Tibial nerve (tissue), 4 donors: ENCODE measurements around the gene GSTP1. TPM values are rescaled to one million over a fixed set of nuclear protein-coding genes. Genes with fewer than 3 reads are reported as not detected.

Experiments
- DNase-seq, 2 donors: peaks; one replicate each; pipeline ENCODE4 v3.0.0-alpha.2; 2019; ENCODE audit warnings: low spot score in 2 of 2
- H3K27ac ChIP-seq, 4 donors: fragments of 200-600 bp; sonication (generic) in 3 of 4; one replicate each; pipeline ENCODE4 v1.5.1; 2017 to 2019; ENCODE audit warnings: mild to moderate bottlenecking in 1 of 4
- H3K27me3 ChIP-seq, 2 donors: fragments of 200-600 bp; sonication (generic) in 1 of 2; one replicate each; pipeline versions ENCODE4 v1.5.1 to v1.6.0; 2017 to 2019
- H3K36me3 ChIP-seq, 3 donors: fragments of 200-600 bp; sonication (generic); one replicate each; pipeline ENCODE4 v1.5.1; 2018 to 2019
- H3K4me1 ChIP-seq, 4 donors: fragments of 200-600 bp; sonication (generic) in 3 of 4; one replicate each; pipeline ENCODE4 v1.5.1; 2017 to 2019
- H3K4me3 ChIP-seq, 4 donors: fragments of 200-600 bp; sonication (generic) in 3 of 4; one replicate each; pipeline ENCODE4 v1.5.1; 2017 to 2019; ENCODE audit warnings: mild to moderate bottlenecking in 1 of 4, moderate library complexity in 1 of 4
- H3K9me3 ChIP-seq, 4 donors: fragments of 200-600 bp; sonication (generic) in 3 of 4; one replicate each; pipeline ENCODE4 v1.5.1; 2017 to 2019
- CTCF ChIP-seq, 5 experiments: fragments of 200-600 bp in 3 of 5; fragments of 450-650 bp in 2 of 5; sonication (generic) in 3 of 5; IDR thresholded peaks; one replicate each; pipeline ENCODE4 v1.5.1; 2016 to 2019; ENCODE audit warnings: antibody characterized with exemption in 5 of 5, mild to moderate bottlenecking in 3 of 5, moderate library complexity in 2 of 5
- EP300 ChIP-seq, 2 donors: sonication (generic); formaldehyde crosslinking; IDR thresholded peaks; one replicate each; pipeline ENCODE4 v1.6.1; 2017; ENCODE audit warnings: antibody characterized with exemption in 2 of 2, mild to moderate bottlenecking in 1 of 2
- POLR2A ChIP-seq, 2 donors: fragments of 450-650 bp; IDR thresholded peaks; one replicate each; pipeline ENCODE4 v1.6.1; 2017; ENCODE audit warnings: antibody characterized with exemption in 2 of 2, mild to moderate bottlenecking in 2 of 2, moderate library complexity in 2 of 2
- WGBS, 2 donors: methylation state at CpG; one replicate each; pipeline ENCODE4 v1.1.5; 2018; 5-methylcytosine and 5-hydroxymethylcytosine counted together
- total RNA-seq, 4 donors: library from RNA; depleted of rRNA; stranded (reverse); fragments of >200 nt; gene quantifications; one replicate each; pipeline ENCODE4 v1.1.0, GENCODE V29; 2016

Gene GSTP1
- total RNA-seq, 4 donors from 2014 or later: 631 to 1,055 (median 774) TPM

- Histone ChIP-seq H3K4me1 (peaks cover 0 to 8% (median 0%) of the 10 kb centered on the region in 4 donors), H3K27me3 (no peaks in the 10 kb centered on the region), H3K9me3 (no peaks in the 10 kb centered on the region), H3K27ac (no peak overlapping the region), H3K36me3 (no peaks in the 10 kb centered on the region), H3K4me3 (no peak overlapping the region)
- DNase-seq: no peak
- 88 to 91% methylated on average over 4 of the region's 4 CpGs for WGBS, 2 donors
- TF ChIP-seq CTCF (IDR thresholded peaks at IDR 0.05) (no peak), EP300 (IDR thresholded peaks at IDR 0.05) (no peak), POLR2A (IDR thresholded peaks at IDR 0.05) (no peak)
Observed at GRCh38 chr11:67564230-67564629, 19.4 kb upstream of the GSTP1 start.

- WGBS, 2 donors: 53 to 55% methylated on average over 6 of the region's 6 CpGs
- DNase-seq: no peak
- no peaks in the 10 kb centered on the region for H3K9me3 ChIP-seq
- H3K27ac ChIP-seq: no peak overlapping the region
- H3K27me3 ChIP-seq: no peaks in the 10 kb centered on the region
- no peak for TF ChIP-seq POLR2A (IDR thresholded peaks at IDR 0.05)
- TF ChIP-seq EP300 (IDR thresholded peaks at IDR 0.05): no peak
- no peak for TF ChIP-seq CTCF (IDR thresholded peaks at IDR 0.05)
- H3K36me3 ChIP-seq: no peaks in the 10 kb centered on the region
- H3K4me1 ChIP-seq: peaks cover 0 to 4% (median 0%) of the 10 kb centered on the region in 4 donors
- H3K4me3 ChIP-seq: no peak overlapping the region
Observed at GRCh38 chr11:67571443-67571842, 12.2 kb upstream of the GSTP1 start.

GRCh38 chr11:67572305-67572704 lies 11.3 kb upstream of the GSTP1 start:
- no peaks in the 10 kb centered on the region for H3K36me3 ChIP-seq
- WGBS, 2 donors: 21 to 27% methylated on average over 5 of the region's 5 CpGs
- no peaks in the 10 kb centered on the region for H3K9me3 ChIP-seq
- H3K27me3 ChIP-seq: peaks cover 0 to 3% of the 10 kb centered on the region in 2 donors
- no peak overlapping the region for H3K4me3 ChIP-seq
- no peak for DNase-seq
- TF ChIP-seq EP300 (IDR thresholded peaks at IDR 0.05): no peak
- no peak for TF ChIP-seq POLR2A (IDR thresholded peaks at IDR 0.05)
- TF ChIP-seq CTCF (IDR thresholded peaks at IDR 0.05): no peak
- H3K27ac ChIP-seq: no peak overlapping the region
- peaks cover 0 to 4% (median 0%) of the 10 kb centered on the region in 4 donors for H3K4me1 ChIP-seq

- TF ChIP-seq CTCF (IDR thresholded peaks at IDR 0.05) (peak; percentile 55 to 76 (median 67)), EP300 (IDR thresholded peaks at IDR 0.05) (no peak), POLR2A (IDR thresholded peaks at IDR 0.05) (no peak)
- Histone ChIP-seq H3K36me3 (no peaks in the 10 kb centered on the region), H3K4me1 (peaks cover 0 to 4% (median 0%) of the 10 kb centered on the region in 4 donors), H3K27me3 (peaks cover 0 to 5% of the 10 kb centered on the region in 2 donors), H3K9me3 (no peaks in the 10 kb centered on the region), H3K4me3 (no peak overlapping the region), H3K27ac (no peak overlapping the region)
- WGBS, 2 donors: 59 to 62% methylated on average over 21 of the region's 21 CpGs
- peak in 1 of 2 donors; percentile 31 for DNase-seq
Observed at GRCh38 chr11:67572747-67573419, 10.7 kb upstream of the GSTP1 start.

GRCh38 chr11:67574938-67575337 lies 8.7 kb upstream of the GSTP1 start:
- TF ChIP-seq POLR2A (IDR thresholded peaks at IDR 0.05) (no peak), EP300 (IDR thresholded peaks at IDR 0.05) (no peak), CTCF (IDR thresholded peaks at IDR 0.05) (no peak)
- Histone ChIP-seq H3K9me3 (no peaks in the 10 kb centered on the region), H3K36me3 (no peaks in the 10 kb centered on the region), H3K4me1 (peaks cover 0 to 4% (median 0%) of the 10 kb centered on the region in 4 donors), H3K4me3 (no peak overlapping the region), H3K27me3 (peaks cover 0 to 5% of the 10 kb centered on the region in 2 donors), H3K27ac (no peak overlapping the region)
- DNase-seq: no peak
- 34 to 46% methylated on average over 3 of the region's 3 CpGs for WGBS, 2 donors
